NCI-H1694 treated with DMSO at 0.1 percent for 48 hours (cell line): Measurements from ENCODE around the gene RHBDD3.
A peak's percentile ranks its signal among the peaks of the same experiment; 100 is the strongest.
"Not testable (repeated sequence)": the region's sequence is repeated elsewhere in the genome, so short reads cannot be mapped to it uniquely, and the experiment has no call there.

Experiments used
- DNase-seq: peaks from one replicate; lab custom pipeline; 2025; lab: John Stamatoyannopoulos, UW

RHBDD3 gene

DNA sequence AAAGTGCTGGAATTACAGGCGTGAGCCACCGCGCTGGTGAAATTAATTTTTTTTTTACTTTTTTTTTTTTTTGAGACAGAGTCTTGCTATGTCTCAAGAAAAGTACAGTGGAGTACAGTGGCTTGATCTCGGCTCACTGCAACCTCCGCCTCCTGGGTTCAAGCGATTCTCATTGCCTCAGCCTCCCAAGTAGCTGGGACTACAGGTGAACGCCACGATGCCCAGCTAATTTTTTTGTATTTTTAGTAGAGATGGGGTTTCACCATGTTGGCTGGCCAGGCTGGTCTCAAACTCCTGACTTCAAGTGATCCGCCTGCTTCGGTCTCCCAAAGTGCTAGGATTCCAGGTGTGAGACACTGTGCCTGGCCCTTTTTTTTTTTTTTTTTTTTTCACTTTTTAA, 19.9 kb downstream of the RHBDD3 start:
- not testable (repeated sequence) for DNase-seq

DNA sequence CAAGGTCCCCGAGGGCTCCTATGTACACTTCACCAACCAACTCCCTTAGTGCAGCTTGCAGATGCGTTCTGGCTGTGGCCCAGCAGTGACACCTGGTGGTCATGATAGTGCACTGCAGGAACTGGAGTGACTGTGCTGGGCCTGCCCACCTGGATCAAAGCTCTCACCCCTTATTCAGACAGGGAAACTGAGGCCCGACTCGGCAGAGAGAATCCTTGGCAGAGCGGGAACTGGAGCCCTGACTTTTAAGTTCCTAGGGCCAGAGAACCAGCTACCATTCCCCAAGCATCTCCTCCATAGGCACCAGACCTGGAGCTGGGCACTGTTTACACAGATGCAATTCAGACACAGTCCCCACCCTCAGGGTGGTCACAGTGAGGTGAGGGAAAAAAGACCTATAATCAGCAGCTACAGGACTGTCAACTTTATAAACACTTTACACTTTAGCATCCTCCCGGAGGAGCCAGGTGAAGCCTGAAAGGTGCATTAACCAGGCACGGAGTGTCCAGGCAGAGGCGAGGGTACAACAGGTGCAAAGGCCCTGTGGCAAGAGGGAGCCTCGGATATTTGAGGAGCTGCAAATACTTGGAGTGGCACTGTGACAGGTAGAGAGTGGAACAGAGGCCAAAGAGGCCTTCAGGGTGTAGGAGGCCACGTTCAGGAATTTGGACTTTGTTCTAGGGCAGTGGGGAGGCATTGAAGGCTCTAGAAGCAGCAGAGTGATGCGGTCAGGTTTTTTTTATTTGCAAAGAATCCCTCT, 22.0 kb downstream of the RHBDD3 start:
- peak; percentile 45 for DNase-seq

DNA sequence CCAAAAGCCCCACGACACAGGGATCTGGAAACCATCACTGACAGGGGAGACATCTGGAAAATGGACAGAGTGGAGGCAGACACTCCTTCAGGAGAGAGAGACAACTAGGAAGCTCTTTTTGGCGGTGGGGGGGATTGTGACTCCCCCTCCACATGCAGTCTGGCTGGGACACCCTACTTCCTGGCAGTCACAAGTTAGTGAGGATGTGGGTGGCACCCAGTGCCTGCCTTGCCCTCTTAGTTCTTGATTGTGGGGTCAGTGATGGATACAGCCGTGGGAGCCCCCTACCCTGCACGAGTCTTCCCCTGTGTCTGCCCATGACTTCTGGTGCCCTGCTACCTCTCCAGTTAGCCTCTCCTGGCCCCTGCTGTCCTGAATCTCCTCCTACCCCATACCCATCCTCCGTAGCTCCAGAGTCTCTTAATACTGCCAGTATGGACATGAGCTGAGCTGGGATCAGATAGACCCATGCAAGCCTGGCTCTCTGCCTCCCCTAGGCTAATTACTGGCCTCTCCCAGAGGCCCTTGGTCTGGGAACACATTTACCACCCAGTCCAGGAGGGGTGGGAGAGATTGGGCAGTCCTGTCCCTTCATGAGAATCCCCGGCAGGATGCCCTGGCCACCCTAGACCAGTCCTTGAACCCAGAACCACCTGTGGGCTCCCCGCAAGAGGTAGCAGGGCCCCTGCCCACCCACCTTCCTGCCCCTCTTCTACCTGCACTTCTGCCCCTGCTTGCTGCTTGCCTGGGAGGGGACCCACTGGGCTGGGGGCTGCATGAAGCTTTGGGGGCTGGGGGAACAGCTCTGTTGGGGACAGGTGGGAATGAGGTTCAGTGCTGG, 22.8 kb downstream of the RHBDD3 start:
- DNase-seq: no peak

DNA sequence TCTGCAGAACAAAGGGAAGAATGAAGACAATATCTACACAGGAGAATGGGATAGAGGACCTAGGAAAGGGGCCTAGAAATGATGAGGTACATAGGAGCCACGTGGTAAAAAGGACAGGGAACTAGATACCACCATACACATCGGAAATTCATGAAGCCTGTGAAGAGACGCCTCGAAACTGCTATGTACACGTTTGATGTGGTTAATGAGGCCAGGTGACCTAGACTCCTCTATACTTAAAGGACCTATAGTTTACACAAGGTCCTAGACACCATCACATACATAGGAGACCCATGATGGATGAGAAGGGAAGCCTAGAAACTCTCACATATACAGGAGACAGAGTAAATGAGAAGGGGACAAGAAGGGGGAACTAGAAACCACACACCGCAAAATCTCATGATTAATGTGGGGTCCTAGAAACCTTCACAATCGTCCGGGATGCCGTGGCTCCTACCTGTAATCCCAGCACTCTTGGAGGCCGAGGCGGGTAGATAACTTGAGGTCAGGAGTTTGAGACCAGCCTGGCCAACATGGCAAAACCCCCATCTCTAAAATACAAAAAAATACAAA, 23.8 kb downstream of the RHBDD3 start:
- no peak for DNase-seq

DNA sequence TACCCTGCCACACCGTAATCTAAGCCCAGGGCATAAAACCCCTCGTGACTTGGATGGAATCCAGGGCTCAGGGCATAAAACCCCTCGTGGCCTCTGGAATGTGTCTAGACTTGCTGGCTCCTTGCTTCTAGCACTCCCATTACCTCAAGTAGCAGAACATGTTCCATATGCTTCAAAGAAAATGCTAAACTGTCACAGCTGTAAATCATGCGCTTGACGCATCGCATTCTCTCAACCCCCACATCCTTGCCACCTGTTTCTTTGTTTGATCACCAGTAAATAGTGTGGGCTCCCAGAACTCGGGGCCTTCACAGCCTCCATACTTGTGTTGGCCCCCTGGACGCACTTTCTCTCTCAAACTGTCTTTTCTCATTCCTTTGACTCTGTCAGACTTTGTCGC, 27.3 kb downstream of the RHBDD3 start:
- not testable (repeated sequence) for DNase-seq

DNA sequence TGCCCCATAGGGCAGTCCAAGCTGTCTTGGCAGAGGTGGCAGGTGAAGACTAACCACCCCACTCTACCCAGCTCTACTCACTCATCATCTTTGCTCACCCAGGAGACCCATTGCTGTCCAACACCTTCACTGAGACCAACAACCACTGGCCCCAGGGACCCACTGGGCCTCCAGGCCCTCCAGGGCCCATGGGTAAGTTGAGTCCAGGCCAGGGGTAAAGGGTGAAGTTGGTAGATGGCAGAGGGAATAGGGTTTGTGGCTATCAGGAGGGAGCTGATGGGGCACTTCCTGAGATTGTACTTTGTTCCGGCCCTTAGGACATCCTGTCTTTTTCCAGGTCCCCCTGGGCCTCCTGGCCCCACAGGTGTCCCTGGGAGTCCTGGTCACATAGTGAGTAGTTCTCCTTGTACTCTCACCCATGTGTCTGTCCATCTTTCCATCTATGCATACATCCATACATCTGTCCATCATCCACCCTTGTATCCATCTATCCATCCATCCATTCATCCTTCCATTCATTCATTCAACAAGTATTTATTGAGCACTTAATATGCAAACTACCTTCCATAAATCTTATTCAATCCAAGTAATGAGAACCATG, 34.4 kb downstream of the RHBDD3 start:
- no peak for DNase-seq

DNA sequence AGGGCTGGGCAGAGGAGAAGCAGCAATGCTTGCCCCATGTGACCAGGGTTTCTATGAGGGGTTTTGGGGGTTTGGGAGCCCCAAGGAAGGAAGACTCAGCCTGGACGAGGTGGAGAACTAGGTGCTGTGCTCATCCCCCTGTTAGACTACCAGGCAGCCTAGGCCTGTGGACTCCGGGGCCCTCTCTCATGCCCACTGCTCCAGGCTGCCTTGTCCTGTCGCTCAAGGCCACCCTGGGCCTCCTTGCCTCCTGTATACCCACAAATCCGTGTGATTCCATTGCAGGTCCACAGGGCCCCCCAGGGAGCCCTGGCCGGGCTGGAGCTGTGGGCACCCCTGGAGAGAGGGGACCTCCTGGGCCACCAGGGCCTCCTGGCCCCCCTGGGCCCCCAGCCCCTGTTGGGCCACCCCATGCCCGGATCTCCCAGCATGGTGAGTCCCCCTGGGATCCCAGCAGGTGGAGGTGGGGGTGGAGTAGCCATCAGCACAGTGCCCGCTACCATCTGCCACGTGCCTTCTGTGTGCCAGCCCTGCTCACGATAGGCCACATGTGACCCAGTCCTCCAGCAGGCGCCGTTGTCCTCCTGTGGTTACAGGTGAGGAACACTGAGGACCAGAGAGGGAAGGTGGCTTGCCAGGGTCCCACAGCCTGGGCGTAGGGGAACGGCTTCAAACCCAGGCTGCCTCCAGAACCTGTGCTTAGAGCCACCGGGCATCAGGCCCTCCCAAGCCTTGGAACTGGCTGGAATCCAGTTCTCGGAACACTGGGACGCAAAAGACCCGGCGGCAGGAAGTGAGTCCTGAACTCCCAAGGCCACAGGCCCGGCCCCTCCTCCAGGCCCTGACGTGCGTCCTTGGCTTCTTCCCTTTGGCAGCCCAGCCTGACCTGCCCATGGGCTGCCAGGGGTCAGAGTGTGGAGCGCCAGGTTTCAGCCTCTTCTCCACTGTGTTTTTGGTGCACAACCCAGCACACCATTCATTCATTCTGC, 35.5 kb downstream of the RHBDD3 start:
- DNase-seq: no peak

DNA sequence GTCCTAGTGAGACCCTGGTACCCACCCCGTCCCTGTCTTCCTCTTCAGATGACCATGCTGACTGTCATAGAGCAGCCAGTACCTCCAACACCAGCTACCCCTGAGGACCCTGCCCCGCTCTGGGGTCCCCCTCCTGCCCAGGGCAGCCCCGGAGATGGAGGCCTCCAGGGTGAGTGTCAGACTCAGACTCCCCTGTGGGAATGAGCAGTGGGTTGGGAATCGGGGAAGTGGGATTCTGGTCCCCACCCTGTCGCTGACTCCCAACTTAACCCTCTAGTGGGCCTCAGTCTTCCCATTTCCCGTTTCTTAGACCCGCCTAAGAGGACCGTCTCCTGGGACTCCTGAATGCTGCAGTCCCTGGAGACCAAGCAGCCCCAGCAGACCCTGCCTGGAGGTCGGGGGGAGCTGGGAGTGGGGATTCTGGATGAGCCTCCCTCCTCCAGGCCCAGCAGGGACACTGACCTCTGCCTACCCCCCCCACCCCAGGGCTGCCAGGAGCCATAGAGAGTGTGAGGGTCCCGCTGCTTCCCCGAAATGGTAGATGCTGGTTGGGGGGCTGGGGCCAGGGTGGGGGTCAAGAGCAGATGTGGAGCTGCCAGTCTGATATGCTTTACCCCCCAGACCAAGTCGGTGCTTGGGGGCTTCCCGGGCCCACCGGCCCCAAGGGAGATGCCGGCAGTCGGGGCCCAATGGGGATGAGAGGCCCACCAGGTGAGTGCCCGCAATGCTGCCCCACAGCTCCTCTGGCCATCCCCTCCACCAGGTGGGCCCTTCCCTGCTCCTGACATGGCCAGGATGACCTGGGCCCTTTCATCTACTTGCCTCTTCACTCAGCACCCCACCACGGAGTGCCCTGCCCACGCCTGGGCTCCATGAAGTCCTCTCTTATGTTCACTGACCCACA, 36.6 kb downstream of the RHBDD3 start:
- DNase-seq: no peak

DNA sequence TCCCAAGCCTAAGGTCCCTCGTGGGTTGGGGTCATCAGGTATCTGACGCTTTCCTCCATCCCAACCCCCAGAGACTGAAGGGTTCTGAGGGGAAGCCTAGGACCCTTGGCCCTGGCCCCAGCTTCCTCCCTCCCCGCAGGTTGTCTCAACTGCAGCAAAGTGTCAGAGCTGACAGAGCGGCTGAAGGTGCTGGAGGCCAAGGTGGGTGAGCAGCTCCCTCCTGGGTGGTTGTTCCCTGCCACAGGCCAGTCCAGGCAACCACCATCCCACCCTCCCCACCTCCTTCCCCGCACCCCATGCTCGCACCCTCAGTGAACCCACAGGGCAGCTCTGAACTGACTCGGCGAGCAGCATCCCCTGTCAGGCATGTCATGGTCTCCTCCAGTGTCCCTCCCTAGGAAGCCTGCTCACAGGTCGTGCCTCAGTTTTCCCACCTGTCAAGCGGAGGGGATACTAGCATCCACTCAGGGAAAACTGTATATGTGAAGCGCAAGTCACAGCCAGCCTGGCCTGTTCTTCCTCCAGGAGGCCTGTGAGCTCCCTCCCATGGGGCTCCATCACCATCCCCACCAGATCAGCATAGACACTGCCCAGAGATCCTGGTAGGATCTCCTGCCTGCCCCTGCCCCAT, 41.3 kb downstream of the RHBDD3 start:
- DNase-seq: no peak

DNA sequence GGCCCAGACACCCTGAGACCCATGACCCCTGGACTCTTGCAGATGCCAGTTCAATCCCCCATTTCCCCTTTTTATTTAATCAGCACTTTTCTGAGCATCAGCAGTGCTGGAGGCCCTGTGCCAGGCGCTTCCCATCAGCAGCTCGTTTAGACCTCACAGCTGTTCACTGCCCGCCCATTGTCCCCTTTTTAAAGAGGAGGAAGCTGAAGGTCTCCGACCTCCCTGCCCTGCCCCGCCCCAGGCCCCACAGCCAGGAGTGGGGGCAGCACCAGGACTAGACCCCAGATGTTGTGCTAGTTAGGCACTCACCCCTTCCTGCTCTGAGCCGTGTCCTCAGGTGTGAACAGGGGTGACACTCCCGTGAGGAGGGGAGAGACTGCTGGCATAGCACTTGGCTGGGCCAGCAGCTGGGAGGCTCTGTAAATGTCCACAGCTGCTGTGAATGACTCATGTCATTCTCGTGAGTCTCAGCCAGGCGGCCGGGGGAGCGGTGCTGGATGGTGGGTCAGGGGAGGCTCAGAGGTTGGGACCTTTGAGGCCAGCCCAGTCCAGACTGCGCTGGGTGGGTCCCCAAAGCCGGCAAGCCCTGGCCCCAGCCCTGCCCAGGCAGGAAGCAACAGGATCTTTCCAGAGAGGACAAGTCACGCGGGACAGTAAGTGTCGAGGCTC, 42.2 kb downstream of the RHBDD3 start:
- DNase-seq: peak; percentile 19

DNA sequence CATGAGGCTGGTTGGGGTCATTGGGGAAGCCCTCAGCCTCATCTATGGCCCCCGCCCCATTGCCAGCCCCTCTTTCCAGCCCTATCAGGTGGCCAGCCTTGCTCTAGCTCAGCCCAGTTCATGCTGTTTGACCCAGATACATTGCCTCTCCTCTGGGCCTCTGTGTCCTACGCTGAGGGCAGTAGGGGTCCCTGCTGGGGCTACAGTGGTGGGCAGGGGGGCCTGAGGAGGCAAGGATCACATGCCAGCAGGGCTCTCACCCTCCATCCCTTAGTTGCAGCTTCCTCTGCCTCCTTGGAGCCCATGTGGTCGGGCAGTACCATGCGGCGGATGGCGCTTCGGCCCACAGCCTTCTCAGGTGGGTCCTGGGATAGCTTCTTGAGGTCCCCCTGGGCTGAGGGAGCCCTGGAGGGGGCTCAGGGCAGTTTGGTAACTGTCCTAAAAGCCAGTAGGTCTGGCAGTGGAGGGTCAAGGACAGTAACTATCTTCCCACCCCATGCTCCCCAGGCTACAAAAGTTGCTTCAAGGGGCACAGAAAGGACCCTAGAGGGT, 42.8 kb downstream of the RHBDD3 start:
- DNase-seq: no peak

DNA sequence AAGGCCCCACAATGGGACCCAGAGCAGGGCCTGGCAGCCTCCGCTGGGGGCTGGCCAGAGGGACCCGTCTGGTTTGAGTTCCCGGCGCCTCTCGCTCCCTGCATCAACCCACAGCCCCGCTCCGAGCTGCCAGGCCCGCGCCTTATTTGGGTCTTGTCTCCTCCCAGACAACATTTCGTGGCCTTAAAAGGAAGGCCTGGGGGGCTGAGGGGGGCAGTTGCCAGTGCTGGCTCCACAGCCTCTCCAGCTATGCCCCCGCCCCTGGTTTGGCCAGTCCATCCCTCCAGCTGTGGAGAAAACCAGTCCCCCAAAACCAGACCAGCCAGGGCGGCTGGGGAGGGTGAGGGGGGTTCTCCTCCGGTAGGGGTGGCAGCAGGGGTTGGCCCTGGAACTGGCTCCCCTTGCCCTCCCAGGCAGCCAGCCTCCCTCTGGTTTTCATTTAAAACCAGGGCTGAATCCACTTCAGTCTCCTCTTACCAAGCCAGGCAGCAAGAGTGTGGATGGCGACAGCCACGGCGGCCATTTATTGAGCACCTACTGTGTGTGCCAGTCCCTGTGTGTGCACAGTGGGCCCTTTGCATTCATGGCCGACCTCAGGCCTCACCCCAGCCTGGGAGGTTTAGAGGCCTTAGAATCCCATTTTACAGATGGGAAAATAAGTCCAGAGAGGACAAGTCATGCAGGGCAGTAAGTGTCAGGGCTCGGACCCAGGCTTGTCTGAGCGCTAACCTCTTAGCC, 43.5 kb downstream of the RHBDD3 start:
- DNase-seq: no peak

DNA sequence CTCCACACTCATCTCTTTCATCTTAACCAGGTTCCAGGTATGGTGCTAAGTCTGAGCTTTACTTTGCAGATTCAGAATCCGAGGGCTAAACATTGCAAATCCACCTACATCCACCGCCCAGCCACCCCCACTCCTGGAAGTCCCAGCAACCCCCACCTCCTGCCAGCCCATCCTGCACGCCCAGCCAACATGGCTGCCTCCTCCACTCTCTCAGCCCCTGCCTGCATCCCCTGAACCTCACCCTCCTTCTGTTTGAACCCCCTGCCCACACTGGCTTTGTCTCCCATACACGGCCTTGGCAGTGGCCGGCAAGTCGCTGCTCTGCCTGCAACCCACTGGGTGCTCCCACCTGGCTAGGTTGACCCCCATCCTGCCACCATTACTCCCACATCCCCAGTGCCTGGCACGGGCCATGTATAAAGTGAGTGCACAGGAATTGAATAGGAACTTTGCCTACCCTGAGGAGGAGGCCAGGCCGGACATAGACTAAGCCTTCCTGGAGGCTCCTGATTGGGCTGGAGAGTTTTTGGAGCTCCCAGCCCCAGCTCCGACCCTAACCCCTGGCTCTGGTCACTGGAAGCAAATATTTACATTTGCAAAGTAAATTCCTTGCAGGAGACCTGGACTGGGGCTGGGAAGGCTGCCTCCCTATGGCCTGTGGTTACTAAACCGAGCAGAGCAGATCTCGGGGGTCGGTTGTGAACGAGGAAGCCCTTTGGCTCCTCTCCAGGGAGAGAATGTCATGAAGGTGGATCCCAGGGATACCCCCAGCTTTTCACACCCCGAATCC, 47.7 kb downstream of the RHBDD3 start:
- no peak for DNase-seq

DNA sequence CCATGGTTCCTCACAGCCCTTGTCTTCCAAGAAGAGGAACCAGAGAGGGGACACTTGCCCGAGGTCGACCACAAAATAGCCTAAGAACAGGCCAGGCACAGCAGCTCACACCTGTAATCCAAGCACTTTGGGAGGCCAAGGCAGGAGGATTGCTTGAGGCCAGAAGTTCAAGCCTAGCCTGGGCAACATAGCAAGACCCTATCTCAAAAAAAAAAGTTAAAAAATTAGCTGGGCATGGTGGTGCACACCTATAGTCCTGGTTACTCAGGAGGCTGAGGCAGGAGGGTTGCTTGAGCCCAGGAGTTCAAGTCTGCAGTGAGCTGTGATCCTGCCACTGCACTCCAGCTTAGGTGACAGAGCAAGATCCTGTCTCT, 48.4 kb downstream of the RHBDD3 start:
- DNase-seq: not testable (repeated sequence)

DNA sequence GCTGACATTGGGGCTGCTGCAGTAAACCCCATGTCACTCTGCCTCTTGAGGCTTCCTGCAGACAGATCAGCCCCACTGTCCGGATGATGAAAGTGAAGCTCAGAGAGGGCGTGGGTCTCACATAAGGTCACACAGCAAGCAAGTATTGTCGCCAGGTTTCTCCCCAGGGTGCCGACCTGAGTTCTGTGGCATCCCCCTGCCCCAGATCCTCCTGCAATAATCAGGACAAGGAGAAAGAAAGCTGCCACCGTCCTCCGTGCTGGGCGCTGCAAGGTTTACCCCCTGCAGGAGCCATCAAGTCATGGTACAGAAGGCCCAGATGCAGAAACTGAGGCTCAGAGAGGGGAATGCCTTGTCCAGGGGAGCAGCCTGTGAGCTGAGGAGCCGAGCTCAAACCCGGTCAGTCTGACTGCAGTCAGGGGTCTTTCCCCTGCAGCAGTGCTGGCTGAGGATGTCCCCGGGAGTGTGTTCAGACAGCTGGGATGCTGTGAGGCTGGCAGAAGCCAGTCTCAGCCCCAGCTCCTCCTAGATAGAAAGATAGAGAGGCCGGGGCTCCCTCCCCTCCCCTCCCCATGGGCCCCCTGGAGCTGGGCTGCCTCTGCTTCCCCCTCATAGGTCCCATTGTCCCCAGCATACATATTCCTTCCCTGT, 48.9 kb downstream of the RHBDD3 start:
- DNase-seq: no peak

DNA sequence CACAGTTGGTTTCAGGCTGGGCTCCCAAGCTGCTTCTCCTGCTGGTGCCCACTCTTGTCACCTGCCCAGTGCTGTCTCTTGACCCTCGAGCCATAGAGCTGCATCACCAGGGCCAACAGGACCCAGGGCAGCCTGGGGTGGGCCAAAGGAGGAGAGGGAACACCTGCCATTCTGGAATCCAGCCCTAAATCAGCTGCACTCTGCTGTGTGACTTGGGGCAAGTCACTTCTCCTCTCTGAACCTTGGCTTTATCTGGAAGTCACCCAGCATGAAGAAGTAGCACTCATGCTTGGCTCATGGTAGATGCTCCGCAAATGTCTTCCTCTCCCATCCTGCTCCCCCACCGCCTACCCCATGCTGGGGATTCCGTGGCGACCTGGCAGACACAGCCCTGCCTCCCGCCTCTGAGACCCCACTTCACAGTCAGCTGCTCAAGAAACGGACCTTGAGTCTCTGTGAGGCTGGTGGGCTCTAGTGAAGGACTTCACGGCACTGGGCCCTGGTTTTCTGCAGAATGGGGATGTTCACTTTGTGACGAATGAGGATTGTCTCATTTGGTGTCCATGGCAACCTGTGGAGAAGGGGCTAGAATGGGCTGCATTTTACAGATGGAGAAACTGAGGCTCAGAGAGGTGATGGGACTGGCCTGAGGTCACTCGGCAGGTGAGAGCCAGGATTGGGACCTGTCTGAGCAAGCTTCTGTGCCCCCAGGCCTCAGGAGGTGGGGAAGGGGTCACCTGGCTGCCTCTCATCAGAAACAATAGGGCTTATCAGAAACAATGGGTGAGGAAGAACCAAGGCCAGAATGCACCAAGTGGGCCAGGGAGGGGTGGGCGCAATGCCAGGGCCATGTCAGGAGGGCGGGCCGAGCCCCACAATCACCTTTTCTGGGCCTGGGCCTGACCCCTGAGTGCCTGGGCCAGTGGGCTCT, 49.7 kb downstream of the RHBDD3 start:
- no peak for DNase-seq
